ENCODE data around the gene CACNB4.

CACNB4 gene

DNA sequence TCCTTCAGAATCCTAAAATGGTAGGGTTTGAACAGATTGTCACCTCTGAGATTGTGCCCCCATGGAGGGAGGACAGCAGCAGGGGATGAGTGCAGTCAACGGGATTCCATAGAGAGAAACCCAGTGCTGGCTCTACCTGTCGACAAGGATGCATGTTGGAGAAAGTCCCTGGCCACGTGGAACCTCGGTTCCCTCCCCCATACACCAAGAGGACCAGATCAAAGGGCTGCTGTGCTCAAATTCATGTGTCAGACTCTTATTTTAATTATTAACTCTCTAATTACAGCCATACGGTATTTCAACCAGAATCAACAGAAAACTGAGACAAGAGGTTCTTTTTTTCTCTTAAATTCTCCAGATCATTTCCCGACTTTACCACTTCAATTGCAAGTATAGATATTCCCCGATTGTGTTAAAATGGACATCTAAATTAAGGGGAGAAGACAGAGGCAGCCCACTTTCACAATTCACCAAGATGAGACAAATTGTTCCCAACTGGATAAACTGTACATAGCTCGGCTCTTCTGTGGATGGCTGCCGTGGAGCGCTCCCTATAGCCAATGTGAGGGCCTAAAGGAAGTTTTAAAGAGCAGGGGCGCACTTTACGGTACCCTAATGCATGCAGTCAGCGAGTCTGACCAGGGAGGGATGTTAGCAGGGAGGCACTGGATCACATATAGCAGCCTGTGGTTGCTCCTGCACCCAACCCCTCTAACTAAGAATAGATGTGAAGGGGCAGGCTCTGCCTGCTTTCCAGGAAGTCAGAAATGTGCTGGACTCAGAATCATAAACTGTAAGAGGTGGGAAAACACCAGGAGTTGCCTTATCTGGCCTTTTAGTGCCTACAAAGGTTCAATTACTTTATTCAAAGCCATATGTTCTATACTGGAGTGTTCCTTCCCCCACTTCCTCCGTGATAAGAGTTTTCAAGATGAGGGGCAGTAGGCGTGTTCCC lies 123.1 kb downstream of the CACNB4 start:
- TF ChIP-seq, protein P1, sequence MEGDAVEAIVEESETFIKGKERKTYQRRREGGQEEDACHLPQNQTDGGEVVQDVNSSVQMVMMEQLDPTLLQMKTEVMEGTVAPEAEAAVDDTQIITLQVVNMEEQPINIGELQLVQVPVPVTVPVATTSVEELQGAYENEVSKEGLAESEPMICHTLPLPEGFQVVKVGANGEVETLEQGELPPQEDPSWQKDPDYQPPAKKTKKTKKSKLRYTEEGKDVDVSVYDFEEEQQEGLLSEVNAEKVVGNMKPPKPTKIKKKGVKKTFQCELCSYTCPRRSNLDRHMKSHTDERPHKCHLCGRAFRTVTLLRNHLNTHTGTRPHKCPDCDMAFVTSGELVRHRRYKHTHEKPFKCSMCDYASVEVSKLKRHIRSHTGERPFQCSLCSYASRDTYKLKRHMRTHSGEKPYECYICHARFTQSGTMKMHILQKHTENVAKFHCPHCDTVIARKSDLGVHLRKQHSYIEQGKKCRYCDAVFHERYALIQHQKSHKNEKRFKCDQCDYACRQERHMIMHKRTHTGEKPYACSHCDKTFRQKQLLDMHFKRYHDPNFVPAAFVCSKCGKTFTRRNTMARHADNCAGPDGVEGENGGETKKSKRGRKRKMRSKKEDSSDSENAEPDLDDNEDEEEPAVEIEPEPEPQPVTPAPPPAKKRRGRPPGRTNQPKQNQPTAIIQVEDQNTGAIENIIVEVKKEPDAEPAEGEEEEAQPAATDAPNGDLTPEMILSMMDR (IDR thresholded peaks at IDR 0.05), result no peak

GRCh38 chr2:151974988-151975387 lies 123.9 kb downstream of the CACNB4 start:
- TF ChIP-seq, protein P1 (IDR thresholded peaks at IDR 0.05), result no peak

GRCh38 chr2:151973901-151974199 lies 125.0 kb downstream of the CACNB4 start:
- TF ChIP-seq, protein P1 (IDR thresholded peaks at IDR 0.05), result no peak

GRCh38 chr2:151973013-151973900 lies 125.6 kb downstream of the CACNB4 start:
- TF ChIP-seq, protein P1 (IDR thresholded peaks at IDR 0.05), result no peak

- TF ChIP-seq, protein P1 (IDR thresholded peaks at IDR 0.05), result no peak
These were observed 126.4 kb downstream of the CACNB4 start for GRCh38 chr2:151972241-151973012.

DNA sequence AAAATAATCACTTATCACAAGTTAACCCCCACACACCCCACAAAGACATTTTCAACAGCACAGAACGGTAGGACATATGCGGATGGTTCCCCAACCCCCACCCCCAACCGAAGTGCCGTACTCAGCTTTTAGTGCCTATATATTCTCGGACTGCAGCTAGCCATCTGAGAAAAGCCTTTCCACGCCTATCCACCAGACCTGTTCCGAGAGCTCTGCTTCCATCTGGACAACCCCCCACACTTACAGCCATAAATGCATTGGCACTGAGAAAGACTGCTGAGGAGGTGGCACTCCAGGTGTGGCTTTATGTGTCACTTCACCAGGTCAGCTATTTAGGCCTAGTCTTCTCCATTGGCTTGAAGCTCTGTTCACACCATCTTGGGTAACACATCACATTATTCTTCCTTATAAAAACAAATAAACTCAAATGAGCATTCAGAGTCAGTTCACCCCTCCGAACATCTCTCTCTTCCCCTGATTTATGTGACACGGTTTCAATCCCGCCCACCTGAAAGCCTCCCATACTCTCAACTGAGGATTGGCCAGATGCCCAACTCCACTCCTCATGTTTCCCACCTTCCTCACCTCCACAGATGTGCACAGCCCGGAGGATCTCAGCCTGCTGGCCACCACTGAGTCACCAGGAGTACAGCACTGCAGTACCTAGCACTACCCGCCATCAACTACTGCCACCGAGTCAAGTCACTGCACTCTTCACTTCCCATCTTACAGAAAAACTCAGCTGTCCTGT lies 127.4 kb downstream of the CACNB4 start:
- TF ChIP-seq, protein P1 (IDR thresholded peaks at IDR 0.05), result no peak
